ENCODE data around the gene TTC39A. TPM values are rescaled to one million over a fixed set of nuclear protein-coding genes. Genes with fewer than 3 reads are reported as not detected.

The TTC39A gene
- polyA plus RNA-seq (2012; ENCODE audit: insufficient read depth, insufficient read length, low read depth), result 11.2 TPM

GRCh38 chr1:51330331-51331201 lies at the start of gene TTC39A:
Gene TTC39A (minus strand): TSS chr1:51330562. CDS start chr1:51330477, 85 bp downstream.
- Histone ChIP-seq H3K9me3 (no peaks in the 10 kb centered on the region), H3K36me3 (no peaks in the 10 kb centered on the region), H3K4me1 (peaks cover 20% of the 10 kb centered on the region), H3K27me3 (no peaks in the 10 kb centered on the region), H3K4me3 (ENCODE audit: low read depth, low read length) (peak within 1 kb of the TSS; percentile 56)
- TF ChIP-seq CTCF (IDR thresholded peaks at IDR 0.05; ENCODE audit: low read depth, low read length), result no peak
- no peak for DNase-seq

GRCh38 chr1:51378871-51379270 lies 48.5 kb upstream of the TTC39A start:
- no peaks in the 10 kb centered on the region for H3K36me3 ChIP-seq
- no peaks in the 10 kb centered on the region for H3K27me3 ChIP-seq

GRCh38 chr1:51373898-51374297 lies 43.5 kb upstream of the TTC39A start:
- DNase-seq, result no peak
- H3K4me1 ChIP-seq, result no peaks in the 10 kb centered on the region
- H3K27me3 ChIP-seq, result no peaks in the 10 kb centered on the region
- H3K36me3 ChIP-seq, result no peaks in the 10 kb centered on the region
- no peak for TF ChIP-seq CTCF (IDR thresholded peaks at IDR 0.05; ENCODE audit: low read depth, low read length)
- no peak overlapping the region for H3K4me3 ChIP-seq (ENCODE audit: low read depth, low read length)
- H3K9me3 ChIP-seq, result no peaks in the 10 kb centered on the region

More at GRCh38 chr1:51378871-51379270, 48.5 kb upstream of the TTC39A start:
- no peak for TF ChIP-seq CTCF (IDR thresholded peaks at IDR 0.05; ENCODE audit: low read depth, low read length)
- Histone ChIP-seq H3K9me3 (no peaks in the 10 kb centered on the region), H3K4me1 (no peaks in the 10 kb centered on the region), H3K4me3 (ENCODE audit: low read depth, low read length) (no peak overlapping the region)
- DNase-seq, result no peak

GRCh38 chr1:51372561-51372960 lies 42.2 kb upstream of the TTC39A start:
- no peak for TF ChIP-seq CTCF (IDR thresholded peaks at IDR 0.05; ENCODE audit: low read depth, low read length)
- no peaks in the 10 kb centered on the region for H3K4me1 ChIP-seq
- no peaks in the 10 kb centered on the region for H3K36me3 ChIP-seq
- DNase-seq, result no peak
- H3K9me3 ChIP-seq, result no peaks in the 10 kb centered on the region
- no peak overlapping the region for H3K4me3 ChIP-seq (ENCODE audit: low read depth, low read length)
- H3K27me3 ChIP-seq, result no peaks in the 10 kb centered on the region

GRCh38 chr1:51369171-51369570 lies 38.8 kb upstream of the TTC39A start:
- Histone ChIP-seq H3K4me1 (no peaks in the 10 kb centered on the region), H3K36me3 (no peaks in the 10 kb centered on the region), H3K9me3 (no peaks in the 10 kb centered on the region), H3K27me3 (no peaks in the 10 kb centered on the region), H3K4me3 (ENCODE audit: low read depth, low read length) (no peak overlapping the region)
- TF ChIP-seq CTCF (IDR thresholded peaks at IDR 0.05; ENCODE audit: low read depth, low read length), result no peak
- DNase-seq, result no peak

- Histone ChIP-seq H3K36me3 (no peaks in the 10 kb centered on the region), H3K4me3 (ENCODE audit: low read depth, low read length) (no peak overlapping the region), H3K4me1 (no peaks in the 10 kb centered on the region), H3K9me3 (no peaks in the 10 kb centered on the region), H3K27me3 (no peaks in the 10 kb centered on the region)
- TF ChIP-seq CTCF (IDR thresholded peaks at IDR 0.05; ENCODE audit: low read depth, low read length), result no peak
- no peak for DNase-seq
Observed at GRCh38 chr1:51365774-51366173, 35.4 kb upstream of the TTC39A start.

Data from BE2C (cell line).